Upper lobe of left lung (tissue), 4 donors: Measurements from ENCODE around the gene MKNK2.
A peak's percentile ranks its signal among the peaks of the same experiment; 100 is the strongest.

Experiments
- CTCF ChIP-seq, 6 experiments: fragments of 450-650 bp in 4 of 6; fragments of 200-600 bp in 2 of 6; sonication (generic) in 2 of 6; IDR thresholded peaks; one replicate each; pipeline ENCODE4 v1.5.1; 2016 to 2019; ENCODE audit warnings: antibody characterized with exemption in 6 of 6
- POLR2A ChIP-seq, 4 donors: fragments of 450-650 bp; IDR thresholded peaks; one replicate each; pipeline ENCODE4 v1.5.1; 2016 to 2017; ENCODE audit warnings: antibody characterized with exemption in 4 of 4, mild to moderate bottlenecking in 2 of 4

DNA sequence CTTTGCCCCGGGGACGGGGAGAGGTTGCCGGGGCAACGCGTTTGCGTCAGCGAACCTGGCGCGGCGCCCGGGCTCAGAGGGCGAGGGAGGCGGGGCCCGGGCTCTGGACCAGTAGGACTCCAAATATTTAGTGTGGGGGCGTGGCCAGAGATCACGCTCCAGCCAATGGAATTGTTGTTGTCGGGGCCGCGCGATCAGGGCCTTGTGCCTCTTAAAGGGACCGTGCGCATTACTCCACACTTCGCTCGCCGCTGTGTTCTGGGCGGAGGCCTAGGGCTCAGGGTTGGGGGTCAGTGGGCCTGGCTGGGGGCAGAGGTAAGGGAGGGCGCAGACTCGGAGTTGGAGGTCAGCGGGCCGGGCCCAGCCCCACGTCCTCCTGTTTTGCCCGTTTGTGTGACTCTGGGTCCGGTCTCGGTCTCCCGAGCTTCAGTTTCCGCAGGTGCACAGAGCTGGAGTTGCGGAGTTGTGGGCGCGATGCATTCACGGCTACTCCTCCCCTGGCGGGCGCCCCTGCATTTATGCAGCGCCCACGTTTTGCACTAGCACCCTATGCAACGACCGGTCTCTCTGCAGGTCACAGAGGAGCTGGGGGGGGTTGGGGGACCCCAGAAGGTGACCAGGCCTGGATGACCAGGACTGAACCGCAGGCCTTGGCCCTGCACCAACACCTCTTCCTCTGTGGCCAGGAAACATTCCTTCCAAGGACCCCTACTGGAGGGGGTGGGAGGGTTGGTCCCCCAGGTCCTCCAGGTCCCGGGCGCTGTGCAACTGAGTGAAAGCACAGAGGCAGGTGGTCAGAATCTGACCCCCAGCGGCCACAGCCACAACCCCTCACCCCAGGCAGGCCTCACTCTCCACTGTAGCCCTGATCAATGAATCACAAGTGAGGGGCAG, 10.7 kb upstream of the MKNK2 start:
- peak in 3 of 6 experiments; percentile 5 to 14 (median 10) for TF ChIP-seq CTCF (IDR thresholded peaks at IDR 0.05)
- TF ChIP-seq POLR2A (IDR thresholded peaks at IDR 0.05) = peak in 2 of 4 donors; percentile 13 to 35
